Gastroesophageal sphincter (tissue), 4 donors: ENCODE data around the gene DOP1B. TPM values are rescaled to one million over a fixed set of nuclear protein-coding genes. Genes with fewer than 3 reads are reported as not detected.

ENCODE experiments used
- ATAC-seq: fragments of 150-250 bp; one replicate; pipeline ENCODE4 v1.9.1; 2016; ENCODE audit warnings: mild to moderate bottlenecking, moderate library complexity
- H3K27ac ChIP-seq, 4 donors: fragments of 200-600 bp; sonication (generic) in 3 of 4; 1 replicate in 3 of 4; 2 replicates in 1 of 4; pipeline ENCODE4 v1.5.1; 2016 to 2019
- H3K27me3 ChIP-seq: fragments of 200-600 bp; sonication (generic); one replicate; pipeline ENCODE4 v1.5.1; 2019
- H3K36me3 ChIP-seq, 2 donors: fragments of 200-600 bp; sonication (generic); one replicate each; pipeline ENCODE4 v1.5.1; 2019; ENCODE audit warnings: control low read depth in 1 of 2
- H3K4me1 ChIP-seq, 3 donors: fragments of 200-600 bp; sonication (generic); 1 replicate in 2 of 3; 2 replicates in 1 of 3; pipeline ENCODE4 v1.5.1; 2016 to 2019; ENCODE audit warnings: control low read depth in 2 of 3
- H3K4me3 ChIP-seq, 2 donors: fragments of 200-600 bp; sonication (generic); one replicate each; pipeline ENCODE4 v1.5.1; 2019; ENCODE audit warnings: mild to moderate bottlenecking in 1 of 2, moderate library complexity in 1 of 2
- H3K9me3 ChIP-seq, 3 donors: fragments of 200-600 bp; sonication (generic); one replicate each; pipeline ENCODE4 v1.5.1; 2017 to 2019; ENCODE audit warnings: control low read depth in 2 of 3
- CTCF ChIP-seq, 4 experiments: fragments of 200-600 bp in 2 of 4; fragments of 450-650 bp in 2 of 4; sonication (generic) in 1 of 4; IDR thresholded peaks; one replicate each; pipeline ENCODE4 v1.5.1; 2017 to 2019; ENCODE audit warnings: antibody characterized with exemption in 4 of 4, mild to moderate bottlenecking in 2 of 4, moderate library complexity in 2 of 4
- EP300 ChIP-seq: sonication (generic); formaldehyde crosslinking; IDR thresholded peaks from one replicate; pipeline ENCODE4 v1.6.1; 2017; ENCODE audit warnings: antibody characterized with exemption, mild to moderate bottlenecking
- POLR2A ChIP-seq, 2 donors: fragments of 450-650 bp; IDR thresholded peaks; one replicate each; pipeline ENCODE4 v1.6.1; 2017; ENCODE audit warnings: antibody characterized with exemption in 2 of 2, mild to moderate bottlenecking in 2 of 2, moderate library complexity in 1 of 2
- POLR2AphosphoS5 ChIP-seq: sonication (generic); formaldehyde crosslinking; IDR thresholded peaks from one replicate; pipeline ENCODE4 v1.6.1; 2017; ENCODE audit warnings: antibody characterized with exemption
- WGBS, 2 donors: methylation state at CpG; one replicate each; pipeline ENCODE4 v1.1.5; 2018; ENCODE audit warnings: low coverage in 1 of 2; 5-methylcytosine and 5-hydroxymethylcytosine counted together
- total RNA-seq, 4 donors: library from RNA; depleted of rRNA; stranded (reverse); fragments of >200 nt; gene quantifications; one replicate each; pipeline ENCODE4 v1.1.0, GENCODE V29; 2016

Gene DOP1B
- total RNA-seq, 4 donors from 2014 or later, result 7.2 to 12.0 (median 10.4) TPM

GRCh38 chr21:36160850-36161178 is 4.2 kb downstream of the DOP1B start:
- TF ChIP-seq EP300 (no peak), CTCF (IDR thresholded peaks at IDR 0.05) (no peak), POLR2AphosphoS5 (no peak), POLR2A (IDR thresholded peaks at IDR 0.05) (no peak)
- WGBS, 2 donors, result 94 to 100% methylated on average over 2 of the region's 2 CpGs
- no peak for ATAC-seq
- peaks cover 0 to 14% (median under 1%) of the 10 kb centered on the region in 3 donors for H3K4me1 ChIP-seq
- H3K27ac ChIP-seq, result no peak overlapping the region
- H3K4me3 ChIP-seq, result no peak overlapping the region
- H3K9me3 ChIP-seq, result no peaks in the 10 kb centered on the region
- H3K36me3 ChIP-seq, result peaks cover 0 to 2% of the 10 kb centered on the region in 2 donors
- no peaks in the 10 kb centered on the region for H3K27me3 ChIP-seq

- no peaks in the 10 kb centered on the region for H3K9me3 ChIP-seq
- TF ChIP-seq EP300, result no peak
- no peak for ATAC-seq
- H3K36me3 ChIP-seq, result peaks cover 0 to 20% of the 10 kb centered on the region in 2 donors
- no peak overlapping the region for H3K4me3 ChIP-seq
- no peak overlapping the region for H3K27ac ChIP-seq
- no peaks in the 10 kb centered on the region for H3K27me3 ChIP-seq
- peaks cover 0 to 8% (median 0%) of the 10 kb centered on the region in 3 donors for H3K4me1 ChIP-seq
- 93 to 100% methylated on average over 2 to 4 of the region's 5 CpGs for WGBS, 2 donors
Observed at GRCh38 chr21:36162631-36163030, 6.0 kb downstream of the DOP1B start.

- WGBS, 2 donors, result 47 to 83% methylated on average over 6 of the region's 10 CpGs
- Histone ChIP-seq H3K9me3 (no peaks in the 10 kb centered on the region), H3K27me3 (no peaks in the 10 kb centered on the region), H3K4me3 (no peak overlapping the region), H3K27ac (no peak overlapping the region), H3K36me3 (peaks cover 0 to 29% of the 10 kb centered on the region in 2 donors), H3K4me1 (no peaks in the 10 kb centered on the region)
- no peak for ATAC-seq
- no peak for TF ChIP-seq POLR2A (IDR thresholded peaks at IDR 0.05)
- TF ChIP-seq POLR2AphosphoS5, result no peak
- no peak for TF ChIP-seq EP300
- TF ChIP-seq CTCF (IDR thresholded peaks at IDR 0.05), result no peak
Observed at GRCh38 chr21:36163750-36164741, 7.4 kb downstream of the DOP1B start.

- 94 to 100% methylated on average over 2 to 7 of the region's 11 CpGs for WGBS, 2 donors
- TF ChIP-seq EP300, result no peak
- no peak for TF ChIP-seq POLR2AphosphoS5
- TF ChIP-seq CTCF (IDR thresholded peaks at IDR 0.05), result no peak
- TF ChIP-seq POLR2A (IDR thresholded peaks at IDR 0.05), result no peak
- Histone ChIP-seq H3K27me3 (no peaks in the 10 kb centered on the region), H3K4me3 (no peak overlapping the region), H3K9me3 (no peaks in the 10 kb centered on the region), H3K27ac (no peak overlapping the region), H3K36me3 (peaks cover 0 to 41% of the 10 kb centered on the region in 2 donors), H3K4me1 (no peaks in the 10 kb centered on the region)
- ATAC-seq, result no peak
Observed at GRCh38 chr21:36165356-36165755, 8.7 kb downstream of the DOP1B start.

- TF ChIP-seq POLR2A (IDR thresholded peaks at IDR 0.05) (no peak), EP300 (no peak), CTCF (IDR thresholded peaks at IDR 0.05) (no peak), POLR2AphosphoS5 (no peak)
- Histone ChIP-seq H3K4me3 (no peak overlapping the region), H3K27ac (no peak overlapping the region), H3K9me3 (no peaks in the 10 kb centered on the region), H3K27me3 (no peaks in the 10 kb centered on the region), H3K36me3 (peaks cover 0 to 41% of the 10 kb centered on the region in 2 donors), H3K4me1 (no peaks in the 10 kb centered on the region)
- ATAC-seq, result no peak
- WGBS, 2 donors, result 69 to 75% methylated on average over 2 to 6 of the region's 7 CpGs
Observed at GRCh38 chr21:36166705-36167104, 10.1 kb downstream of the DOP1B start.
